ENCODE data around the gene NKD1. TPM values are rescaled to one million over a fixed set of nuclear protein-coding genes. Genes with fewer than 3 reads are reported as not detected.

NKD1 gene
- total RNA-seq, 1 experiment from 2014 or later, result 11.4 TPM

DNA sequence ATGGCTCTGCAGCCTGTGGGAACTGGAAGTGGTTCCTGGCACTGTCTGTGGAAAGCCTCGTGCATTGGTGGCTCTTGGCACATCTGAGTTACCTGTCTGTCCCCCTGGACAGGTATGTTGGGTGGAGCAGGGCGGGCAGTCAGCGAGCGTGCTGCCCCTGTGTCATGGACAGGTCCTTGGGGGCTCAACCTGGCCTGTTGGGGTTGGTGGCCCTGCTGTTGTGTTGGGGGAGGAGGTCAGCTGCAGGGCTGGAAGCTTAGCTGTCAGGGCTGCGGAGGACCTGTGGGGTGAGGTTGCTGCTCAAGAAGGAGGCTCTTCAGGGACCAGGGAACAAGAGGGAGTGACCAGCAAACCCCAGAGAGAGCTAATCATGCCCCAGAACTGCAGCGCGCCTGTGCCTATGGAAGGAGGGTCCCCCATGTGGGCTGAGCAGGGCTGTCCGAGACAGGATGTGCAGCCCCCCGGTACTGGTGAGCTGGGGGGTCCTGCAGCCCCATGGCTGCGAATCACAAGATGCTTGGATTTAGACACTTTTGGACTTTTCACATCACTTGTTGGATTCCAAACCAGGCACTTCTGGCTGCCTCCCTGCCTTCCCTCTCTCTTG lies 7.2 kb downstream of the NKD1 start:
- Histone ChIP-seq H3K27me3 (ENCODE audit: insufficient read depth, low read length) (no peaks in the 10 kb centered on the region), H4K20me1 (ENCODE audit: insufficient read depth) (no peaks in the 10 kb centered on the region), H3K4me2 (ENCODE audit: low read length) (no peak overlapping the region), H3K36me3 (ENCODE audit: control insufficient read depth in 1 of 2, insufficient read depth in 2 of 2, low read length in 2 of 2) (0 out of 4 replicates have a peak, but pooled peaks cover 0 to 4% of the 10 kb centered on the region in 2 experiments), H3K27ac (ENCODE audit: low read depth, low read length) (no peak overlapping the region), H3K9me3 (ENCODE audit: control insufficient read depth in 1 of 2, insufficient read depth in 1 of 2, low read depth in 1 of 2, low read length in 2 of 2) (no peaks in the 10 kb centered on the region), H2AFZ (ENCODE audit: low read depth, low read length, poor library complexity, severe bottlenecking) (no peak overlapping the region), H3K4me3 (replicated peaks in 1 of 2; ENCODE audit: low read depth in 1 of 2, low read length in 2 of 2) (no peak overlapping the region), H3K9me2 (ENCODE audit: insufficient read depth) (no peaks in the 10 kb centered on the region), H3K79me2 (ENCODE audit: insufficient read depth, low read length) (no peaks in the 10 kb centered on the region), H3K4me1 (ENCODE audit: control insufficient read depth in 1 of 2, insufficient read depth in 2 of 2, low read length in 2 of 2) (no peaks in the 10 kb centered on the region), H3K9ac (ENCODE audit: low read length) (no peak overlapping the region)
- no peak for ATAC-seq
- BruUV-seq (replicated peaks), result no TSS peak
- POLR2A ChIA-PET, result no interaction called here
- intact Hi-C loops (cut with micrococcal nuclease), result no loop called here
- DNase-seq (ENCODE audit: low read depth, low spot score), result no peak
- TF ChIP-seq POLR2AphosphoS5 (IDR thresholded peaks at IDR 0.05; ENCODE audit: low read depth, low read length) (no peak), SP1 (IDR thresholded peaks at IDR 0.05; ENCODE audit: low read depth) (no peak)
- RAD21 ChIA-PET (ENCODE audit: low non-redundant PET in 1 of 2, low total read pairs in 2 of 2, uncharacterized antibody in 2 of 2, unreplicated experiment in 2 of 2), result no interaction called here
- CTCF ChIA-PET, result no interaction called here

DNA sequence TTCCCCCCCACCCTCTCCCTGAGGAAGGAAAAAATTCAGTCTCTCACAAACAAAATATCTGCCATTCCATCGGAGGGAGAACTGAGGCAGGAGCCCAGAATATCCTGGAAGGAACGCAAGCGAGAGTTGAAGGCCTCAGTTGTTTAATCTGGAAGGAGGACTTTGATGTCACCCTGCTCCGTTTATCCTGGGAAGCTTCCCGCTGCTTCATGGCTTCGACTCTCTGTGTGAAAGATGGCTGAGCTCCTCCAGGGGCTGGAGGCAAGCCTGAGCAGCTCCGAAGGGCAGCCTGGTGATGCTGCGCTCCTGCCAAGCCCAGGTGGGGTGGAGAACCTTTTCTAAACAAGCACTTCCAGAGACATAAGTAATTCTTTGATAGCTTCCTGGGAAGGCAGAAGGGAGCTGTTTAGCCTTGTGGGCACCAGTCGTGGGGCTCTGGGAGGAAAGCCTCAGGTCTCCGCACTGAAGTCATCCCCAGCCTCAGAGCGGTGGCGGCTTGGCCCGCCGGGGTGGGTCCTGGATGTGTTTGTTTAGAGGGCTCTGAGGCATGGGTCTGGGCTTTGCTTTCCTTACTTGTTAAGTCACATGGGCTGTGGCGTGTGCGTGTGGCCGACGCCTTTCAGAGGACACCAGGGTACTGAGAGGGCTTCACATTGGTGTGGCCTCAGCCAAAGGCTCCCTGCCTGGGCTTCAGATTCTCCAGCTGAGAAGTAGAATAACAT lies 7.9 kb downstream of the NKD1 start:
- Histone ChIP-seq H2AFZ (ENCODE audit: low read depth, low read length, poor library complexity, severe bottlenecking) (no peak overlapping the region), H3K79me2 (ENCODE audit: insufficient read depth, low read length) (no peaks in the 10 kb centered on the region), H3K4me2 (ENCODE audit: low read length) (no peak overlapping the region), H4K20me1 (ENCODE audit: insufficient read depth) (no peaks in the 10 kb centered on the region), H3K9me3 (ENCODE audit: control insufficient read depth in 1 of 2, insufficient read depth in 1 of 2, low read depth in 1 of 2, low read length in 2 of 2) (no peaks in the 10 kb centered on the region), H3K27ac (ENCODE audit: low read depth, low read length) (no peak overlapping the region), H3K27me3 (ENCODE audit: insufficient read depth, low read length) (no peaks in the 10 kb centered on the region), H3K9ac (ENCODE audit: low read length) (no peak overlapping the region), H3K4me1 (ENCODE audit: control insufficient read depth in 1 of 2, insufficient read depth in 2 of 2, low read length in 2 of 2) (no peaks in the 10 kb centered on the region), H3K36me3 (ENCODE audit: control insufficient read depth in 1 of 2, insufficient read depth in 2 of 2, low read length in 2 of 2) (0 out of 4 replicates have a peak, but pooled peaks cover 0 to 5% of the 10 kb centered on the region in 2 experiments), H3K9me2 (ENCODE audit: insufficient read depth) (no peaks in the 10 kb centered on the region), H3K4me3 (replicated peaks in 1 of 2; ENCODE audit: low read depth in 1 of 2, low read length in 2 of 2) (no peak overlapping the region)
- intact Hi-C loops (cut with micrococcal nuclease), result no loop called here
- RAD21 ChIA-PET (ENCODE audit: low non-redundant PET in 1 of 2, low total read pairs in 2 of 2, uncharacterized antibody in 2 of 2, unreplicated experiment in 2 of 2), result no interaction called here
- no TSS peak for BruUV-seq (replicated peaks)
- TF ChIP-seq EZH2phosphoT487 (IDR thresholded peaks at IDR 0.05; ENCODE audit: borderline replicate concordance), result no peak
- TF ChIP-seq JUND (IDR thresholded peaks at IDR 0.05), result no peak
- TF ChIP-seq EZH2 (IDR thresholded peaks at IDR 0.05), result no peak
- TF ChIP-seq POLR2AphosphoS5 (IDR thresholded peaks at IDR 0.05; ENCODE audit: low read depth, low read length), result no peak
- no peak for TF ChIP-seq ELF1 (IDR thresholded peaks at IDR 0.05; ENCODE audit: borderline replicate concordance, low read depth)
- TF ChIP-seq MAX (IDR thresholded peaks at IDR 0.05), result no peak
- no peak for TF ChIP-seq ATF3 (IDR thresholded peaks at IDR 0.05)
- no peak for TF ChIP-seq POLR2A (IDR thresholded peaks at IDR 0.05; ENCODE audit: borderline replicate concordance, extremely low read depth, insufficient read depth, insufficient read length)
- TF ChIP-seq ZBTB33 (IDR thresholded peaks at IDR 0.05; ENCODE audit: extremely low read depth, insufficient replicate concordance, low read length), result no peak
- no peak for TF ChIP-seq CBX3 (IDR thresholded peaks at IDR 0.05; ENCODE audit: low read depth)
- TF ChIP-seq SP1 (IDR thresholded peaks at IDR 0.05; ENCODE audit: low read depth), result no peak
- TF ChIP-seq CEBPB (IDR thresholded peaks at IDR 0.05; ENCODE audit: low read depth), result no peak
- CTCF ChIA-PET, result no interaction called here
- ATAC-seq (no peak), DNase-seq (ENCODE audit: low read depth, low spot score) (no peak)
- POLR2A ChIA-PET, result no interaction called here
